B cell (primary cell): ENCODE data around the gene DGKZ.

Experiments
- EZH2 ChIP-seq: IDR thresholded peaks from 2 replicates; pipeline ENCODE4 v1.6.1; 2012; ENCODE audit warnings: borderline replicate concordance, low read depth, mild to moderate bottlenecking, moderate library complexity, low read length; ENCODE audit not compliant: insufficient read depth, poor library complexity, severe bottlenecking
- TF ChIP-seq, protein P1 (sequence below): fragments of 200-600 bp; IDR thresholded peaks from one replicate; pipeline ENCODE4 v1.8.0; 2022; ENCODE audit warnings: antibody characterized with exemption, mild to moderate bottlenecking

DNA sequence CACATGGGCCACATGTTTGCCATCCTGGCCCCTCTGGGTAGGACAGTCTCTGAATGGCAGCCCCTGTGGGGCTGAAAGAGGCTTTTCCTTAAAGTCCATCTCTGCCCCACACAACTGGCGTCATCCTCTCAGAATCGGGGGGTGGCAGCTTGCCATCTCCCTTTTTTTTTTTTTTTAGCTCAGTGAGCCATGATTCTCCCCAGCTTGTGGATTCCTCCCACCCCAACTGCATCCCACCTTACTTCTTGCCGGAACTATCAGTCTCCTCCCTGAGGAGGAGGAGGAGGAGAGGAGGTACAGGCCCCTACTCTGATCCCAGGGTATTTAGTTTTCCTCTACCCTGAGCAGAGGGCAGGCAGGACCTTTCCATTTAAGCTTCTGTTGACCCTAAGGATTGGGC, 3.4 kb downstream of the DGKZ start:
- TF ChIP-seq, protein P1, sequence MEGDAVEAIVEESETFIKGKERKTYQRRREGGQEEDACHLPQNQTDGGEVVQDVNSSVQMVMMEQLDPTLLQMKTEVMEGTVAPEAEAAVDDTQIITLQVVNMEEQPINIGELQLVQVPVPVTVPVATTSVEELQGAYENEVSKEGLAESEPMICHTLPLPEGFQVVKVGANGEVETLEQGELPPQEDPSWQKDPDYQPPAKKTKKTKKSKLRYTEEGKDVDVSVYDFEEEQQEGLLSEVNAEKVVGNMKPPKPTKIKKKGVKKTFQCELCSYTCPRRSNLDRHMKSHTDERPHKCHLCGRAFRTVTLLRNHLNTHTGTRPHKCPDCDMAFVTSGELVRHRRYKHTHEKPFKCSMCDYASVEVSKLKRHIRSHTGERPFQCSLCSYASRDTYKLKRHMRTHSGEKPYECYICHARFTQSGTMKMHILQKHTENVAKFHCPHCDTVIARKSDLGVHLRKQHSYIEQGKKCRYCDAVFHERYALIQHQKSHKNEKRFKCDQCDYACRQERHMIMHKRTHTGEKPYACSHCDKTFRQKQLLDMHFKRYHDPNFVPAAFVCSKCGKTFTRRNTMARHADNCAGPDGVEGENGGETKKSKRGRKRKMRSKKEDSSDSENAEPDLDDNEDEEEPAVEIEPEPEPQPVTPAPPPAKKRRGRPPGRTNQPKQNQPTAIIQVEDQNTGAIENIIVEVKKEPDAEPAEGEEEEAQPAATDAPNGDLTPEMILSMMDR, result no peak
- TF ChIP-seq EZH2, result no peak
